Fibroblast of skin of right quadriceps (primary cell): Measurements from ENCODE around the gene SLC25A38.

Experiments
- DNase-seq: peaks from one replicate; pipeline ENCODE4 v3.0.0-alpha.2; 2013

The SLC25A38 gene

DNA sequence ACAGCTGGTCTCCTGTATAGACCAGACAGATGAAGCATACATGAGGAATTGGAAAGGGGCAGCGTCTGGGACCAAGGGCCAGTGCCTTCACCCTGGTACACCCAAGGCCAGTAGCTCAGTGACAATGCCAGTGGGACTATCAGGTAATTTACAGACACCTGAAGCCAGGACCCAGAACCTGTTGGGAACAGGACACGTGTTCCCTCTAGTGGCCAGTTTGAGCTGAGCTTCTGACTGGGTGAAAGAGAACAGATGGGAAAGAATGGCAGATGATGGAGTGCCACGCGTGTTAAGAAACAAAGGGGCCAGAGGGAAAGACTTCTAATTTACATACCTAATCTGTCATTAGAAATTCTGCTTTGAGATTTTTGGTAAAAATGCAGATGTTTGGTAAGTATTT is 5.1 kb upstream of the SLC25A38 start:
- peak; percentile 5 for DNase-seq

DNA sequence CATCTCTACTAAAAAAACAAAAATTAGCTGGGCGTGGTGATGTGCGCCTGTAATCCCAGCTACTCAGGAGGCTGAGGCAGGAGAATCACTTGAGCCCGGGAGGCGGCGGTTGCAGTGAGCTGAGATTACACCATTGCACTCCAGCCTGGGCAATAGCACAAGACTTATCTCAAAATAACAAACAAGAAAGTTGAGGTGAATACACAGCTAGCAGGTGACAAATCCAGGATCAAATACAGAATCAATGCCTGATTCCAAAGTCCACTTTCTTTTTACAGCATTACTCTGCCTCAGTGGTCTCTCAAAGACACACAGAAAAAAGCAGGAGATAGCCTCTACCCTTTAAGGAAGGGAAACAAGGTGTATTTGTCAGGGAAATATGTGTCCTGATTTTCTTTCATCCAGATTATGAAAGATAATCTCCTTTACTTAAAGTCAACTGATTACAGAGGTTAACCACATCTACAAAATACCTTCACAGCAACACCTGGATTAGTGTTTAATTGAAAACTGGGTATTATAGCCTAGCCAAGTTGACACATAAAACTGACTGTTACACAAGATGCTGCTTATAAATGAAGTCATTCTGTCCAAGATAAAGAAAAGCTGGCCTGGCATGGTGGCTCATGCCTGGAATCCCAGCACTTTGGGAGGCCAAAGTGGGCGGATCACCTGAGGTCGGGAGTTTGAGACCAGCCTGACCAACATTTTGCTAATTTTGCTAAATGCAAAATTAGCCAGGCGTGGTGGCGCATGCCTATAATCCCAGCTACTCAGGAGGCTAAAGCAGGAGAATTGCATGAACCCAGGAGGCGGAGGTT is 4.0 kb upstream of the SLC25A38 start:
- no peak for DNase-seq

DNA sequence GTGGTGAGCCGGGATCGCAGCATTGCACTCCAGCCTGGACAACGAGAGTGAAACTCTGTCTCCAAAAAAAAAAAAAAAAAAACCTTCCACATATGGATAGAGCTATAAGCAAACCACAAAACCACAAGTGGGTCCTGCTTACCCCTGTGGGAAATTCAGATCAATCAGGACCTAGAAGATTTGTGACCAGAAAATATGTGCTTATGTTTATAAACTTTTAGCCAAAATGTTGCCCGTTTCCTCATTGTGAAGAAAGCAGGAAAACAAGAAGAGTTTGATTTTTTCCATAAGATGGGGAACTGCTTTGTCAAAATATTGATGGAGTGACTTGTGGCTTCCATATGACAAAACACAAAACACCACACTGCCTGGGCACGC is 3.4 kb upstream of the SLC25A38 start:
- peak; percentile 4 for DNase-seq

DNA sequence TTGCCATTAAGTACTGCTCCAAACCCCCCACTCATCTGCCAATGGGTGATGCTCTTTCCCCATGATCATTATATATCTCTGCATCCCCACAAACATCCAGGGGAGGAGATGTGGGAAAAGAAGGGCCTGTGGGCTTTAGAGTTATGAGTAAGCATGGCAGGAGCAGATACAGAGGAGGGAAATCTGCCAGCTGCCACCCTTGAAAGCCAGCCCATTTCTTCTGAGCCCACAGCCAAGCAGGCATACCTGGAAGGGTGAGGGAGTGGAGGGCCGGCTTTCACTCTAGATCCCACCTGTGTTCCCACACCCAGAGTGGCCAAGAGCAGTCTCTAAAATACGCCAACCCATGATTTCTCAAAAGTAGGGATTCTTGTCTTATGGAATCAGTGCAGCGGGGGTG is 1.7 kb upstream of the SLC25A38 start:
- DNase-seq: no peak

DNA sequence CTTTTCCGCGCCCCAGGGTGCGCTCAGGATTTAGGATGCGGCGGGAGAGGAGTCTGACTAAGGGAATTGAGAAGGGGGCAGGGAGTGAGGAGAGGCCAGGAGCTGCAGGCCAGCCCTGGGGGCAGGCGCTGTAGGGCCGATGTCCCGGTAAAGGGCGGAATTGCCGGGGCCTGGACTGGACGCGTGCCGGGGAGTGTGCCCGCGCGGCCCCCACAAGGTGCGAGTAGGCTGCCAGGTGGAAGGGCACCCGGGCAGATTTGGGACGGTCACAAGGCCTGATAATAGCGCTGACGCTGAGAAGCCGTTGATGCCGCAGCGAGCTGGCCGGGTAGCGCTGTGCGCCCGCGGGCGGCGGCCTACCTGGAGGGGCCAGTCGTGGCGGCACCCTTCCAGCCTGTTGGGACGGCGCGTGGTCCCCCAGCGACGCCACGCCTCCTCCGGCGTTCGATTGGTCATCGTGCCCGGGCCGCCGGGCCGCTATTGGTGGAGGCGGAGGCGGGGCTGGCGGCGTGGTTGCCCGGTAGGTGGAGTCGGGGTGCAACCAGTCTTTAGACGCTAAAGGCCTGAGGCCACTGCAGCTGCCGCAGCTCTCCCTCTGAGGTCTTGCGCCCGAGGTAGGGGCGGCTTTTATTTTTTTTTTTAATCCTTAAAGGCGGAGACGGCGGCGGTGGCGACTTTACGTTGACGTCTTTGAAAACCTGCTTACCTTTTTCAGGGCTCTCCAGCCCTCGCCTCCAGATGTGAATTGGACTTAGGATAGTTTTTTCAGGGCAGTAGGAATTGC is 903 bp downstream of the SLC25A38 start:
- DNase-seq: peak; percentile 88

DNA sequence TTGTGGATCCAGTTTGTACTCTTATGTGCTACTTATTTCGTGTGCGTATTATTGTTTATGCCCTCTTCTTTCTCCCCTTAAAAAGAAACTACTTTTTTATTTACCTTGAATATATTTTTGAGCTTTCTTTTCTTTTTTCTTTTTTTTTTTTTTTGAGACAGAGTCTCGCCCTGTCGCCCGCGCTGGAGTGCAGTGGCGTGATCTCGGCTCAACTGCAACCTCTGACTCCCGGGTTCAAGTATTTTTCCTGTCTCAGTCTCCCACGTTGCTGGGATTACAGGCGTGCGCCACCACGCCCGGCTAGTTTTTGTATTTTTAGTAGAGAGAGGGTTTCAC is 1.5 kb downstream of the SLC25A38 start:
- DNase-seq: no peak

DNA sequence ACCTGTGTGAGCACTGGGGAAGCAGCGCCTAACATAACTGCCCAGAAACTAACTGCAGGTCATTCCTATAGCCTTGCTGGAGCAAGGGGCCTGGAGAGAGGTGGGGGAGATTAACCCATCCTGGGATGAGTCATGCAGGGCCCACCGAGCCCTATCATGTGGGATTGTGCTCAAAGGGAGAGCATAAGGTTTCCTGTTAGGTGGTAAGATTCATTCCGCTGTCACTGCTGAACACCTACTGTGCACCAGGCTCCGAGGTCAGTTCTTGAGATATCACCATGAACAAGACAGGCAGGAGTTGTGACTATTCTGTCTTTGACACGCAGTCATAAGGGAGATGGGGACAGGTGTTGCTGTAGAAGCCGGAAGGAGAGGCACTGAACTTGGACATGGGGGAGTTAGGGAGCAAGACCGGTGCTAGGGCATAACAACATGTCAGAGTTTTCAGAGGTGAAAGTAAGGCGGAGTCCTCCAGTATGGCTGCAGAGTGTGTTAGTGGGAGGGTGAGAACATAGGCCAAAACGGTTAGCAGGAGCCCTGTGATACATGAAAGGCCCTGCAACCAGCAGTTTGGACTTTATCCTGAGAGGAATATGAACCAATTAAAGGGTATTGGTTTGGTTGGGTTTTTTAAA is 2.4 kb downstream of the SLC25A38 start:
- no peak for DNase-seq

DNA sequence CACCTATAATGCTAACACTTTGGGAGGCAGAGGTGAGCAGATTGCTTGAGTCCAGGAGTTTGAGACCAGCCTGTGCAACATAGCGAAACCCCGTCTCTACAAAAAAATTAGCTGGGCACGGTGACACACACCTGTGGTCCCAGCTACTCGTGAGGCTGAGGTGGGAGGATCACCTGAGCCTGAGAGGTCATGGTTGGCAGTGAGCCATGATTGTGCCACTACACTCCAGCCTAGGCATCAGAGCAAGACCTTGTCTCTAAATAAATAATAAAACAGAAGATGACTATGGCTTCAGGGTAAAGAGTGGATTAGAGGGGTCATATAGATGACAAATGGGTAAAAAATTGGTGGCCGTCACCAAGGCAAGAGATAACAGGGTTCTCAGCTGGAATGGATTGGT is 3.1 kb downstream of the SLC25A38 start:
- DNase-seq: no peak

DNA sequence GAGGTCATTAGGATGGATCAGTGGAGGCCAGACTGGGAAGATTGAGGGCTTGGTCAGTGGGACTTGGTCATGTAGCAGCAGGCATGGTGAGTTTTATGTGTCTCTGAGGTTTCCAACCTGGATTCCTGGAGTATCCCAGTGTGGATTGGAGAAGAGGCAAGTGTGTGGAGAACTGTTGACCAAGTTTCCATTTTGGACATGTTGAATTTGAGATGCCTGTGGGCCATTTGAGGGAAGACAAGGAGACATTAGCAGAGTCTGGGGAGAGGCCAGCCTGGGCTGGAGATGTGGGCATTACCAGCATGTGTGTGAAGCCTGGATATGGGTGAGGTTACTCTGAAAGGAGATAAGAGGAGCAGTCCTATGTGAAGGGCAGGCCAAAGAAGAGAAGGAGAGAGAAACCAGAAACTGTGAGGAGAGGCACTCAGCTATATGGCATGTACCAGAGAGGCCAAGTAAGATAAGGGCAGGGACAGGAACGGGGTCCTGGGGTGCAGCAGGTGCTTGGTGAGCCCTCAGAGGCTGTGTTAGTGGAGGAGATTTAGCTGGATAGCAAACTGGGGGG is 4.3 kb downstream of the SLC25A38 start:
- DNase-seq: no peak

DNA sequence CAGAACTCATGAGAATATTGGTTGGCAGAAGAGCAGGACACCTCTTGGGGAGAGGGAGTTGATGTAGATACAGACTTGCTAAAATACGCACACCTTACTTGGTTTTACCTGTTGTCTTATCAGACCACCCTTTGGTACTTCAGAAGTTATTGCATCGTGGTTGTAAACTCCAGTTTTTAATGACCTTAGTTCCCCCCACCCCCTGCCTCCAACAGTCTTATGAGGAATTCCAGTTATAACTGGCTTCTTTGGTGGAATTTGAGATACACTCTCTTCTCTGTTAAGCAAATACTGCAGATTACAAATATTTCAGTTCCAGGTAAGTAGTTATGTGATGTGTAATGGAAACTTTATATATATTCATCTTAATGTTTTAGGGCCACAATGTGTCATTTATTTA is 5.0 kb downstream of the SLC25A38 start:
- no peak for DNase-seq

DNA sequence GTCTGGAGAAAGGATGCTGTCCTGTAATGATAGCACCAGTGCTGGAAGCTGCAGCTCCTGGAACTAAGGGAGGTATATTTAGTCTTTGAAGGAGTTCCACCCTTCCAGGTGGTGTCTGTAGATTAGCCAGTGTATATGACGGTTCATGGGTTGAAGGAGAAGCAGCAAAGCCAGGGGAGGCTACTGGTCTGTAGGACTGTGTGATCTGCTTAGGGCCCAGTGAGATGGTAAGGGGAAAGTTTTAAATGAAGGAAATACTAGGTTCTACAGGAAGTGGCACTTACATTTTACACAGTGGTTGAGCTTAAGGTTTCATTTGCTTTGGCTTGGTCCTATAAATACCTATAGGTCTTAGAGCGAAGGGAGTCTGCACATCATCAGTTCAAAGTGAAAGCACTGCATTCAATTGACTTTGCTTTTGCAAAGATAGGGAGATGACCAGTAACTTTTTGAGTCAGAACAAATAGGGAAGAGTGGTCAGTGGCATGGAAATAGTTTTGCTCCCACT is 5.6 kb downstream of the SLC25A38 start:
- no peak for DNase-seq

DNA sequence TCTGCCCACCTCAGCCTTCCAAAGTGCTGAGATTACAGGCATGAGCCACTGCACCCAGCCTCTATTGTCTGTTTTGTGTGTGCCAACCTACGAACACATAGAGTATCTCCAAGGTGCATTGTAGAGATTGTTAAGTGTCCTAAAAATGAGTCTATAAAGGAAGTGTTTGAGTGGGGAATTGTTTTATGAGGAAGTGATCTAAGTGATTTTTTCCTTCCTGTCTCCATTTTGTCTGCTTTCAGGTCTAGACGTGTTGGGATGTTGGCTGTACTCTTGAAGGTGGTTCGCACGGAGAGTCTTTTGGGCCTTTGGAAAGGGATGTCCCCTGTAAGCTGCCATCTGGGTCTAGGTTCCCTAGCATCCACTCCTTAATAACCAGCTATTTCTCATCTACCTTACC is 7.0 kb downstream of the SLC25A38 start:
- DNase-seq: no peak

DNA sequence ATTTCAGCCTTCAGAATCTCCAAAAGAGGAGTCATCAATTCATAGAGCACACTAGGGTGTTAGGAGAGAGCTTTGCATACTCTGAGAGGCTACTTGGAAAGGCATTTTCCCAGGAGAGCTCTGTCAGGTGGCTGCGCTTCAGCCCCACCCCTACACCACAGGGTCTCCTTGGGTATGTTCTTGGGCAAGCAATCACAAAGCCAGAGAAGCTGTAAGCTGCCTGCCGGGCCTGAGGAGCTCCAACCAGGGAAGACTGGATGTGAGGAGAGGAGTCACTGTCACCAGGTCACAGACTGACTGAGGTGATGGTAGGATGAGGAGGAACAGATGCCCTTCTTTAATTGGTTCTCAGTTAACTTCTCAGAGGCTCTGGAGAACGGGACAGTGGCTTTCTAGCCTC is 13.5 kb downstream of the SLC25A38 start:
- DNase-seq: no peak

DNA sequence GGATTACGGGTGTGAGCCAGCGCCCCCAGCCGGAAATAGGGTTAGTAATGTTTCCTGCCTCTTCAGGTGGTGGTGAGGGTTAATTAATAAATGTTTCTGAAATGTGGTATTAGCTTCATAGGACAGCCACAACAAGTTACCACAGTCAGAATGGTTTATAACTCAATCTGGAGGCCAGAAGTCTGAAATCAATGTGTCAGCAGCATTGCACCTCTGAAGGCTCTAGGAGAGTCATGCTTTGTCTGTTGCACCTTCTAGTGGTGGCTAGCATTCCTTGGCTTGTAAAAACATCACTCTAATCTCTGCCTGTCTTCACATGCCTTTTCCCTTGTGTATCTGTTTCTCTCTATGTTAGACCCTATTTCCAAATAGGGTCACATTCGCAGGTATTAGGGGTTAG is 15.5 kb downstream of the SLC25A38 start:
- no peak for DNase-seq

DNA sequence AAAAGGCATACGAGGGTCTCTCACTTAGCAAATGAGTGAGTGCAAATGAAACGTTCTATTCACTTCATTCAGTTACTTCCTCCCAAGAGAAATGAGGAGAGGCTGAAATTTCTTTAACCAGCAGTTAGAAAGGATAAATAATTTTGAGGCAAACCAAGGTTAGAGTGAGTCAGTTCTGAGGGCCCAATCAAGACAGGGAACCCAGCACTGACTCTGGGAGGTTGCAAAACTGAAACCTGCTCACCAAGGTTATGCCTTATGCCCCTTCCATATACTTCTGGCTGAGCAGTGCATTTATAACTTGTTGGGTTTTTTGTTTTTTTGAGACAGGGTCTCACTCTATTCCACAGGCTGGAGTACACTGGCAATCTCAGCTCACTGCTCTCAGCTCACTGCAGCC is 18.8 kb downstream of the SLC25A38 start:
- no peak for DNase-seq

DNA sequence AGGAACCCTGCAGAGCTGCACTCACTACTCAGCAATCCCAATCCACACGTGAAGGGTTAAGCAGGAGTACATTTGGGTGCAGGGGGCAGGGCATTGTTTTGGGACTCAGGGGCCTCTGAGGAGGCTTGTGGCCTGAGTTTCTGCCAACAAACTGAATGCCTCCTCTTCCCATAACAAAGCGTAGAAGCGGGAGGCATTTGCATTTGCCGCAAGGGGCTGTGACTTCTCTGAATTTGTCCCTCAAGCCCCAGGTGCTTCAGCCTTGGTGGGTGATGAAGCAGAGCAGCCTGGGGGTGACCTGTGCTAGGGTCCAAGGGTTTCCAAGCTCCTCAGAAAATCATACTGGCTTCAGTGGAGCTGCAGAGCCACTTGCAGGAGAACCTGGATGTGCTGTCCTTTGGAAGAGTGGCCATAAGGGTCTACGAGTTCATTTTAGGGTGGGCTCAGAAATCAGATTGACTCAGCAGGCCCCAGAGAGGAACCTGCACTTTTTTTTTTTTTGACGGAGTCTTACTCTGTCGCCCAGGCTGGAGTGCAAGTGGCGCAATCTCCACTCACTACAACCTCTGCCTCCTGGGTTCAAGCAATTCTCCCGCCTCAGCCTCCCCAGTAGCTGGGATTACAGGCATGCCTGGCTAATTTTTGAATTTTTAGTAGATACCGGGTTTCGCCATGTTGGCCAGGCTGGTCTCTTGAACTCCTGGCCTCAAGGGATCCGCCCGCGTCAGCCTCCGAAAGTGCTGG is 21.9 kb downstream of the SLC25A38 start:
- DNase-seq: no peak

DNA sequence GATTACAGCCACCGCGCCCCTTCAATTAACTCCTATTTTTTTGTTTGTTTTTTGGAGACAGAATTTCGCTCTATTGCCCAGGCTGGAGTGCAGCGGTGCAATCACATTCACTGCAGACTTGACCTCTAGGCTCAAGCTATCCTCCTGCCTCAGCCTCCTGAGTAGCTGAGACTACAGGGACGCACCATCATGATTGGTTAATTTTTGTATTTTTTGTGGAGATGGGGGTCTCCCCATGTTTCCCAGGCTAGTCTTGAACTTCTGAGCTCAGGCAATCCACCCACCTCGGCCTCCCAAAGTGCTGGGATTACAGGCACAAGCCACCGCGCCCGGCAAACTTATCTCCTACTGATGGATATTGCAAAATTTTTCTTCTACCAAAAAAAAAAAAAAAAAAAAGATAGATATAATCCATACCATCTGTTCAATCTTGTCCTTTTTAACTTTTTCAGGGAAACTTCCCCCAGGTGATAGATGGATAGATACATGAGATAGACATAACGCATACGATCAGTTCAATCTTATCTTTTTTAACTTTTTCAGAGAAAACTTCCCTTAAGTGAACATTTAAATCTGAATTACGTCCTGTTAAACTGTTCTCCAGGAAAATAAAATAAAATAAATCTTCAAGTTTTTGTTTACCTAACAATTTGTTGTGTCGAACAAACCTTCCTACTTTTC is 22.7 kb downstream of the SLC25A38 start:
- no peak for DNase-seq

DNA sequence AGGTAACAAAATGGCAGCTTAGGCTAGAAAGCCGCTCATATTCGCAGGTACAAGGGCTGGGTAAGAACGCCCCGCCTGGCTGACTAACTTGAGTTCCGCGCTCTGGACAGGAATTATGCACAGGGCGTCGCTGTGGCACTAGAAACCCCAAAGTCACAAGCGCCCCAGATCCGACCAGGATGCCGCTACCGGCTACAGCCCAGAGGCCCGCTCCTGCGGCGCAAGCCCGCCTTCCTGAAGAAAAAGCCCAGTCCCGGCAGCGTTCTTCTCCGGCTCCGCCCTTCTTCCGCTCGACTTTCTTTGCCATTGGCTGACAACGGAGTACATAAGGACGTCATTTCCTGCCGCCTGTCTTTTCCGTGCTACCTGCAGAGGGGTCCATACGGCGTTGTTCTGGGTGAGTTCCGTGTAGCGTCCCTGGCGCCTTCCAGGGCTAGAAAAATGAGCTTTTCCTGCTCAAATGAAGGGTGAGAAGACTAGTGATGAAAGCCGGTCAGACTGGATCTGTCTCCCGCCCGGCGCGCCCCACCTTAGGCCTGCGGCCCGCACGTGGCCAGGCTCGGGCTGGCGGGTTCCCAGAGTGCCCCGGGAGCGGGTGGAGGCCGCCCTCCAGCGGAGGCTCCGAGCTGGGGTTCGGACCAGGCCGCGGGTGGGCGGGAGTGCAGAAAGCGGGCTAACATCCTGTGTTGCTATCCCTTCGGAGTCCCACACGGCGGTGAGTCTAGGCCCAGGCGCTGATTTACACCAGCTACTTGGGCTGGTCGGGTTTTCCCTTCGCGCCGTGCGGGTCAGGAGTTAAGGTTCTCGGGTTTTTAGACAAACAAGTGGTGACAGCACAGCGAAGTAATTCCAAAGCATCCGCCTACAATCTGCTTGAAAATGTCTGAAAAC is 23.4 kb downstream of the SLC25A38 start, which contains the start of gene RPSA:
Gene RPSA, plus strand, starts transcription at position 353 of the 891 bp plus-strand sequence. CDS start 934 bp downstream, outside the sequence.
- DNase-seq: peak; percentile 97

DNA sequence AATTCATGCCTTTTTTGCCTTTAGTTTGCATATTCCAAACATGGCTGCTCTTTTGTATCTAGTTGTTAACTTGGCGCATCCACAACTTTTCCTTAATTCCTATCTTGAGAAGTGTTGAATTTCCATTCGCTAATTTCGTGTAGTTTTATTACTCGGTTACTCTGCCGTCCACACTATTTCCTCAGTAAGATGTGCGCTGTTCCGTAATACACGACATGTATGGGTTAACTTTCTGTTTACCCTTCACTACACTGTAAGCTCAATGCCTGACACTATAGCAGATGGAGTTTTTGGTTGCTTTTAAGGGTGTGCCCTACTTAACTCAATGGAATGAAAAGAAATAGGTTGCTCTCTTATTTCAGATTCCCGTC is 24.1 kb downstream of the SLC25A38 start:
- no peak for DNase-seq

DNA sequence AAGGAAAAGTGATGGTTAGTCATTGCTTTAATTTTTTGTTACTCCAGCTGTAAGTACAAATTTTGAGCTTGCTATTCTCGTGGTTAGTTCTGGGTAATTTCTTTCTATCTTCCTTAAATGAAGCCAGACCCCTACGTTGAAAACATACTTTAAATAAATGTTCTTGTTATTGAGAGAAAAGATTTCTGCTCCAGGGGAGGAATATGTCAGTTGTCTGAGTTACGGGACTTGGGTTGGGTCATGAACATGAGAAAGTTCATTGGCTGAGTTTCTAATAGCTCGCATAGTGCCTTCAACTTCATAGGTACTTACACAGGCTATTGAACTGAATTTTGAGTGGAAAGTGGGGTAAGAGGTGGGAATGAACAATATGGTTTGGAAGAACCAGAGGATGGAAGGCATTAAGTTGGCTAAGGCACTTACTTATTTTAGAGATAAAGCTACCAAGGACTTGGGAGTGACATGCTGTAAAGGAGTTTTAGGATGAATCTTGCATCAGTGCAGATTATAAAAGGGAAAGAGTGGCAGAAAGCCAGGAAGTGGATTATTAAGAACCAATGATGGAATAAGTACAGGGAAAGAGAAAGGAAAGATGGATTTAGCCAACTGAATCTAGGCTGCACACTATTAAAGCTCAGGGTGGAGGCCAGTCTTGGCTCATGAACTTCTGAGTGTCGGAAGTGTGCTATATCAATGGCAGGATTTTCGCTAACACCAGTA is 24.8 kb downstream of the SLC25A38 start:
- DNase-seq: peak; percentile 23
